Measurements from ENCODE around the gene TPSB2.
"Not testable (repeated sequence)": the region's sequence is repeated elsewhere in the genome, so short reads cannot be mapped to it uniquely, and the experiment has no call there.

The TPSB2 gene

DNA sequence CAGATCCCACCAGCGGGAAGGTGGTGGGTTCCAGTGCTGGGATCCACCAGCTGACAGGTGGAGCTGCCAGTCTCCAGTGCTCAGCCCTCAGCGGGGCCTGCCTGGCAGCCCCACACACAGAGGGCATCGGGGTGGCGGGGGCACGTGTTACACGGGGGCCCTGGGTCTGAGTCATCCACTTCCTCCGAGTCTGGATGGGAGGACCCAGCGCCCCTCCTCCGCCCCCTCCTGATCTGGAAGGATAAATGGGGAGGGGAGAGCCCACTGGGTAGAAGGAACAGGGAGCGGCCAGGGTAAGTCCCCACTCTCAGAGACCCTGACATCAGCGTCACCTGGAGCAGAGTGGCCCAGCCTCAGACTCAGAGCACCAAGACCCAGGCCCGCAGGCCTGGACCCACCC lies 10.5 kb upstream of the TPSB2 start, which contains the start of gene TPSAB1:
Gene TPSAB1, plus strand, starts transcription at position 270 of the 400 bp plus-strand sequence. CDS start 234 bp downstream, outside the sequence.
- DNase-seq, result not testable (repeated sequence)

GRCh38 chr16:1239575-1239974 lies 9.6 kb upstream of the TPSB2 start:
- DNase-seq, result not testable (repeated sequence)

- not testable (repeated sequence) for DNase-seq
Measured at GRCh38 chr16:1238909-1239308, 8.9 kb upstream of the TPSB2 start.

- no peak for DNase-seq
Measured at GRCh38 chr16:1237990-1238389, 8.0 kb upstream of the TPSB2 start.

DNA sequence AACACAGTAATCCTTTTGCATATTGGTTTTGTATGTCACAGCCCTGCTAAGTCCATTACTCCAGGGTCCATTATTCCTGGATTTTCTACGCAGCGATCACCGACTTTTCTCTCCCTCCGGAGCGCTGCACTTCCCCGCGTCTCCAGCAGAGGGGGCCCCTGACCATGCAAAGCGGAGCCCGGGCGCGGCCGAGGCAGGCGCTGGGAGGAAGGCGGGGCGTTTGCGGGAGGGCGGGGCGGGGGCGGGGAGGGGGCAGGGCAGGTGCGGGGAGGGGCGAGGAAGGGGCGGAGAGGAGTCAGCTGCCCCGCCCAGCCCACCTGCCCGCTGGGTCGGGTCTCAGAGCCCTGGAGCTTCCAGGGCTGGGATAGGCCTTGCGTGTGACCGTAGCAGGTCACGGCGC lies 6.7 kb upstream of the TPSB2 start:
- not testable (repeated sequence) for DNase-seq

- DNase-seq, result not testable (repeated sequence)
Measured at GRCh38 chr16:1232049-1232748, 2.2 kb upstream of the TPSB2 start.

- not testable (repeated sequence) for DNase-seq
Measured at GRCh38 chr16:1231301-1231700, 1.3 kb upstream of the TPSB2 start.

- not testable (repeated sequence) for DNase-seq
Measured at GRCh38 chr16:1230471-1231212, 658 bp upstream of the TPSB2 start.

DNA sequence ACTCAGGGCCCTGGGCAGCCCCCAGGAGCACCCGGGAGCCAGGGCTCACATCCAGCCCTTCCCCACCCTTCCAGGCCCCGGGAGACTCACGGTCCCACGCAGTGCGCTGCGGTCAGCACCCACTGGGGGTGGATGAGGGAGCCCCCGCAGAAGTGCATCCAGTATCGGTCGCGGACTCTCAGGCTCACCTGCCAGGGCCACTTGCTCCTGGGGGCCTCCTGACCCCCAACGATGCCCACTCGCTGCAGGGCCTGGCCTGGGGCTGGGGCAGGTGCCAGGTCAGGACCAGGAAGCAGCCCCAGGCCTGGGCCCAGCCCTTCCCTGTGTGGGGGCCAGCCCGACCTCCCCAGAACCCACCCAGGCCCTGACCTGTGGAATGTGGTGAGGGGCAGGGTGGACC lies 508 bp downstream of the TPSB2 start:
- DNase-seq, result not testable (repeated sequence)

DNA sequence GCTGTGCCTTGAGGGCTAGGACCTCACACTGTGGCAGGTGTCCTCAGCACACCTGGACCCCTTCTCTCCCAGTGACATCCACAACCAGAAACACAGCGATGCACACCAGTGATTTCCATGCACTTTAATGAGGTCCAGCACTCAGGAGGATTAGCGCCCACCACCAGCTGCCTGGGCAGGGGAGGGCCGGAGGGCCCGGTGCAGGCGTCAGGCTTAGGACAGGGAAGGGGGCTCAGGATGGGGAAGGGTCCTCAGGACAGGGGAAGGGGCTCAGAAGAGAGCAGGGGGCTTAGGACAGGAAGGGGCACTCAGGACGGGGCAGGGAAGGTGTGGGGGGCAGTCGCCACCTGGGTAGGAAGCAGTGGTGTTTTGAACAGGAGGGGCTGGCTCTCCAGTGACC lies 1.8 kb downstream of the TPSB2 start:
- DNase-seq, result not testable (repeated sequence)

- not testable (repeated sequence) for DNase-seq
Measured at GRCh38 chr16:1226692-1227091, 3.3 kb downstream of the TPSB2 start.

DNA sequence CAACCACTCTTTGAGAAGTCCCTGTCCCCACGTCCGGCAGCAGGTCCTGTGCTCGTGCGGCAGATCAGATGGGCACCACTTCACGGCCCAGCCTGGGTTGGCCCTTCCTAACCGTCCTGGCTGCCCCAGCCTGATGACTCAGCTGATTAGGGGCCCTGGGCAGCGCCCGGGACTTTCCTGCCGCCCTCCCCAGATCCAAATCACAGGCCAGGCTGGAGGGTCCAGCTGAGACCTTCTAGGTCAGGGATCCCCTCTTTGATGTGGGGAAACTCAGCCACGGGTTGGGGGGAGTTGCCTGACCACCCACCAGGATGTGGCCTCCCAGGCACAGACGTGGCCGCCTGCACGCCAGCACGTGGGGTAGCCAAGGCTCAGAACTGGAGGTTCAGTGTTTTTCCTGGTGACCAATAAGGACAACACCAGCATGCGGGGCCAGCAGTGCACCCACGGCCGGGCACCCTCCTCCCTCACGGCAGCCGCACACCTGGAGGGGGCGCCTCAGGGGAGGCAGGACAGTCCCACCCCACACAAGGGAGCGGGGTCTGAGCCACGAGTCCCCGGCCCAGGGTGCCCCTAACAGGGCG lies 4.2 kb downstream of the TPSB2 start:
- DNase-seq, result not testable (repeated sequence)

GRCh38 chr16:1225051-1225451 lies 4.9 kb downstream of the TPSB2 start, which contains the start of gene TPSG1:
Gene TPSG1, minus strand, starts transcription at chr16:1225268. Its CDS starts 16 bp downstream, at chr16:1225252.
- no peak for DNase-seq

DNA sequence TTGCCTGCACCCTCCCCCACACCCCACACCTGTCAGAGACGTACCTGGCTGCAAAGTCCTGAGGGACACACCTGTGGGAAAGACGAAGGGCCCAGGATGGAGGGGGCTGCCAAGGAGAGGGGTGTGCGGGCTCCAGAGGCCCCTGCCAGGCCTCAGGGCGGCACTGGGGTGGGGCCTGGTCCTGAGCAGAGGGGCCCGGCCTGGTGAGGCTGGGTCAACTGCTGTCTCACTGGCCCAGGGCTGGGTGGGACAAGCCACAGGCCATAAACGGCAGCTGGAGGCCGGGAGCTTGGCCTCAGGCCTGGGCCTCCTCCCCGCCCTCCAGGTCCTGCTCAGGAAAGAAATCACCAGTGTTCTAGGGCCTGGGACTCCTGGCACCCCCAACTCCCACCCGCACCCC lies 5.4 kb downstream of the TPSB2 start:
- DNase-seq, result no peak

DNA sequence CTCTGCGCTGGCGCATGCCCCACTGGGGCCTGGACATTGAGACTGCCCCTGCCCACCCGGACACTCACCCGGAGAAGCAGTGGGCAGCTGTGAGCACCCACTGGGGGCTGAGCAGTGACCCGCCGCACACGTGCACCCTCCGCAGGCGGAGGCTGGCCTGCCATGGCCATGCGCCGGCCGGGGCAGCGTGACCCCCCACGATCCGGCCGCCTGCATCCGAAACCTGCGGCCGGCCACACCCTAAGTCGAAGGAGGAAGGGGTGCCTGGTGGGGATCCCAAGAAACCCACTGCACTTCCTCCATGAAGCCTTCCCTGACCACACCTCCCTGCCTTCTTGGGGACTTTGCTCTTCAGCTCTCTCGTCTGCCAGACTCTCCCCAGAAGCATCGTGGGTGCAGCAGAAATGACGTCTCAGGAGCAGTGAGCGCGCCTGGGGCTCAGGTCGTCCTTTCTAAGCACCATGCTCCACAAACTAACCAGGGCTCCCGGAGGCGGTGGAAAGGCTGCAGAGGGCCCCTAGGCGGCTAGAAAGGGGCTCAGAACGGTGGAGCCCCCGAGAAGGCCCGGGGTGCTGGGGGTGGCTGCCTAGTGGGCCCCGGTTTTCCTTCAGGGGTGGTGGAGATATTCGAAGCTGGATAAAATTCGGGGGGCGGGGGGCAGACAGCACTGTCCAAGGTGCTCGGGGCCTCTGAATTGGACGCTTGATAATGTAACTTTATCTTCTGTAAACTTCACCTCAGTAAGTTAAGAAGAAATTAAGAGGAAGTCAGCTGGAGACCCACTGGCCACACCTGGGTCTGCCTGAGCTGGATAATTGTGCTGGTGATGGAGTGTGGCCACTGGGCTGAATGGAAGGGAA lies 6.4 kb downstream of the TPSB2 start:
- DNase-seq, result no peak

- DNase-seq, result no peak
Measured at GRCh38 chr16:1222553-1223354, 7.2 kb downstream of the TPSB2 start.

GRCh38 chr16:1221628-1222552 lies 8.1 kb downstream of the TPSB2 start:
- no peak for DNase-seq

GRCh38 chr16:1220841-1221627 lies 8.9 kb downstream of the TPSB2 start:
- no peak for DNase-seq

DNA sequence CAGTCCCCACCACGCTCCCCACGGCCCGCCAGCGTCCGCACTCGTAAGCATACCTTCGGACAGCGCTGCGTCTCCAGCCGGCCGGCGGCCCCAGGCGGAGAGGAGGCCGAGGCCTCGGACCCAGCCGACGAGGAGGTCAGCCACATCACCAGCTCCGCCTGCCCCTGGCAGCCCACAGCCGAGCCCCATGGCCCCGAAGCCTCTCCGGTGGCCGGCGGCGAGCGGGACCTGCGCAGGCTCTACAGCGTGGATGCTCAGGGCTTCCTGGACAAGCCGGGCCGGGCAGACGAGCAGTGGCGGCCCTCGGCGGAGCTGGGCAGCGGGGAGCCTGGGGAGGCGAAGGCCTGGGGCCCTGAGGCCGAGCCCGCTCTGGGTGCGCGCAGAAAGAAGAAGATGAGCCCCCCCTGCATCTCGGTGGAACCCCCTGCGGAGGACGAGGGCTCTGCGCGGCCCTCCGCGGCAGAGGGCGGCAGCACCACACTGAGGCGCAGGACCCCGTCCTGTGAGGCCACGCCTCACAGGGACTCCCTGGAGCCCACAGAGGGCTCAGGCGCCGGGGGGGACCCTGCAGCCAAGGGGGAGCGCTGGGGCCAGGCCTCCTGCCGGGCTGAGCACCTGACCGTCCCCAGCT lies 9.8 kb downstream of the TPSB2 start:
- no peak for DNase-seq

All from HCEC 1CT (cell line).